Activated naive CD8-positive, alpha-beta T cell treated with anti-CD3 and anti-CD28 coated beads, Interleukin-2, amount 10 ng/mL, durations not matched to agents 7 days and 5 days (primary cell): Measurements from ENCODE around the gene NIPAL3. TPM values are rescaled to one million over a fixed set of nuclear protein-coding genes. Genes with fewer than 3 reads are reported as not detected.
A peak's percentile ranks its signal among the peaks of the same experiment; 100 is the strongest.

ENCODE experiments used
- ATAC-seq: fragments of 150-1000 bp; cut with Tn5 transposase; one replicate; pipeline ENCODE4 v1.10.0; 2021; ENCODE audit warnings: low read depth, moderate library complexity
- POLR2A ChIA-PET: fragments of 350-600 bp; sonication (Branson Sonifier 250); formaldehyde crosslinking; loops from one replicate; lab custom pipeline; 2021; ENCODE audit warnings: antibody characterized with exemption; lab: Charles Lee
- DNase-seq: peaks from one replicate; pipeline ENCODE4 v3.0.0; 2021
- H3K27ac Mint-ChIP-seq: one replicate; pipeline ENCODE4 v1.8.0; 2022; ENCODE audit warnings: mild to moderate bottlenecking, mixed read lengths
- H3K27me3 Mint-ChIP-seq: one replicate; pipeline ENCODE4 v1.8.0; 2022; ENCODE audit warnings: mild to moderate bottlenecking, moderate library complexity, mixed read lengths
- H3K36me3 Mint-ChIP-seq: one replicate; pipeline ENCODE4 v1.8.0; 2021; ENCODE audit warnings: mild to moderate bottlenecking, mixed read lengths
- H3K4me1 Mint-ChIP-seq: one replicate; pipeline ENCODE4 v1.8.0; 2021; ENCODE audit warnings: mixed read lengths
- H3K4me3 Mint-ChIP-seq: one replicate; pipeline ENCODE4 v1.8.0; 2022; ENCODE audit warnings: mild to moderate bottlenecking, moderate library complexity, mixed read lengths
- H3K9me3 Mint-ChIP-seq: one replicate; pipeline ENCODE4 v1.8.0; 2021; ENCODE audit warnings: mixed read lengths
- total RNA-seq, 2 experiments: library from RNA; stranded (reverse); gene quantifications; one replicate each; pipeline ENCODE4 v1.2.3, GENCODE V29; 2021

The NIPAL3 gene
- total RNA-seq, 2 experiments from 2014 or later: 54.1 to 55.1 TPM

GRCh38 chr1:24417681-24418080, 2.1 kb downstream of the NIPAL3 start:
- peaks cover 30% of the 10 kb centered on the region for H3K36me3 Mint-ChIP-seq
- H3K27me3 Mint-ChIP-seq: no peaks in the 10 kb centered on the region
- peak overlapping the region; percentile 76 for H3K27ac Mint-ChIP-seq
- ATAC-seq (no peak), DNase-seq (no peak)
- H3K9me3 Mint-ChIP-seq: no peaks in the 10 kb centered on the region
- POLR2A ChIA-PET: interaction anchor here (0.5 to 9.1 kb wide), 5 partner anchors 8 to 403 kb away, joined by 6 to 203 read pairs (median 9); partner anchors contain the start of gene RCAN3
- peaks cover 35% of the 10 kb centered on the region for H3K4me1 Mint-ChIP-seq
- peak overlapping the region; percentile 88 for H3K4me3 Mint-ChIP-seq

DNA sequence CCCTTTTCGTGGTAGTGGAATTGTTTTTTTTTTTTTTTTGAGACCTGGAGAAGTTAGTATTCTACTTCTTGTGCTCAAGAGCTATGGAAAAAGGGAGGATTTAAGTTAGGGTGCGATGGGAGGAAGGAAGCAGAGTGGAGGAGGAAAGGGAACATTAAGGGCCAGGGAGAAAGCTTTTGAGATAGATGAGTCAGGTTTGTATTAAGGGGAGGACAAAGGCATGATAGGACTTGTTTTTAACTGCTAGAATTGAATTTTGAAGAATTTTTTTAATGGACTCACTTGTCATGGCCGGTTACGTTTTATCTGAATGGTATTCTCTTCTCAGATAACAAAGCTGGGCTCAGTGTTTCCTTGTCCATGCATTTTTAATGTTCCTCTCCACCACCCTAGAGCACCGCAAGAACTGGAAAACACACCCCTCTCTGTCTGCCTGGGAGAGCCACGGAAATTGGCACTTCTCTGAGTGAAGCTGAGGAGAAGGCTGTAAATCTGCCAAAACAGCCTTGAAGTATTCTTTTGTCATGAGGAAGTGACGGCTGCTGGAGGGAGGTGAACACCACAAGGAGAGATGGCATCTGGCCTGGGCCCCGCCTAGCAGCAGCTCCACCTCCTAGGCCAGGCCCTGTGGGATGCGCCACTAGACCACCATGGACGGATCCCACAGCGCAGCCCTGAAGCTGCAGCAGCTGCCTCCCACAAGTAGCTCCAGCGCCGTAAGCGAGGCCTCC, 3.5 kb downstream of the NIPAL3 start:
- no peak for ATAC-seq
- no peaks in the 10 kb centered on the region for H3K27me3 Mint-ChIP-seq
- no peaks in the 10 kb centered on the region for H3K9me3 Mint-ChIP-seq
- no peak for DNase-seq
- H3K4me1 Mint-ChIP-seq: peaks cover 35% of the 10 kb centered on the region
- peaks cover 41% of the 10 kb centered on the region for H3K36me3 Mint-ChIP-seq
- POLR2A ChIA-PET: interaction anchor here (0.7 to 9.1 kb wide), 3 partner anchors 63 to 226 kb away, joined by 5 to 203 read pairs (median 69); partner anchors contain the start of gene RCAN3
- peak overlapping the region; percentile 42 for H3K4me3 Mint-ChIP-seq
- H3K27ac Mint-ChIP-seq: peak overlapping the region; percentile 78

GRCh38 chr1:24420547-24420946, 4.9 kb downstream of the NIPAL3 start:
- Mint-ChIP-seq H3K4me3 (no peak overlapping the region), H3K9me3 (no peaks in the 10 kb centered on the region), H3K36me3 (peaks cover 47% of the 10 kb centered on the region), H3K27me3 (no peaks in the 10 kb centered on the region), H3K27ac (no peak overlapping the region), H3K4me1 (peaks cover 31% of the 10 kb centered on the region)
- no peak for ATAC-seq
- no peak for DNase-seq
- POLR2A ChIA-PET: interaction anchor here (9.1 kb wide), 1 partner anchor 84 kb away, joined by 203 read pairs; the partner anchor contains the start of gene RCAN3

- DNase-seq: no peak
- Mint-ChIP-seq H3K36me3 (peaks cover 52% of the 10 kb centered on the region), H3K4me3 (no peak overlapping the region), H3K9me3 (no peaks in the 10 kb centered on the region), H3K27me3 (no peaks in the 10 kb centered on the region), H3K27ac (no peak overlapping the region), H3K4me1 (peaks cover 30% of the 10 kb centered on the region)
- POLR2A ChIA-PET: no interaction called here
- ATAC-seq: no peak
Observed at GRCh38 chr1:24421502-24421901, 5.9 kb downstream of the NIPAL3 start.

DNA sequence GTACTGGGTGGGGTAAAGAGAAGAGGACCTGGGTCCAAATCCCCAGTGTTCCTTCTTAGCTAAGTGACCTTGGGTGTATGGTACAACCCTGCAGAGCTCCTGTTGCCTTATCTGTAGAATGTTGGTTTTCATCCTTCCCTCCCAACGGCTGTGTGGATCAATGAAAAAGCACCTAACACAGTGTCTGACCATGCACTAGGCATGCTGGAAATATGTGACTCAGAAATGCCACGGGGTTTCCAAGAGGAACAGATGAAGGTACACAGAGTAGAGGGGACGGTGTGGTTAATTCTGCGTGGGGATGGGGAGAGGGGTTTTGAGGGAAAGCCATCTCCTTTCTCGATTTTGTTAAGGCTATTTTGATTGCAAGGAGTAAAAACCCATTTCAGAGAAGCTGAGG, 8.6 kb downstream of the NIPAL3 start:
- H3K4me1 Mint-ChIP-seq: peaks cover 16% of the 10 kb centered on the region
- ATAC-seq (no peak), DNase-seq (no peak)
- H3K4me3 Mint-ChIP-seq: no peak overlapping the region
- no peaks in the 10 kb centered on the region for H3K27me3 Mint-ChIP-seq
- H3K9me3 Mint-ChIP-seq: no peaks in the 10 kb centered on the region
- POLR2A ChIA-PET: interaction anchor here (3.1 kb wide), 1 partner anchor 7 kb away, joined by 9 read pairs; no protein-coding TSS in a partner anchor
- peaks cover 62% of the 10 kb centered on the region for H3K36me3 Mint-ChIP-seq
- H3K27ac Mint-ChIP-seq: no peak overlapping the region

- H3K4me1 Mint-ChIP-seq: peaks cover 14% of the 10 kb centered on the region
- peaks cover 57% of the 10 kb centered on the region for H3K36me3 Mint-ChIP-seq
Observed at GRCh38 chr1:24424990-24425389, 9.4 kb downstream of the NIPAL3 start.

DNA sequence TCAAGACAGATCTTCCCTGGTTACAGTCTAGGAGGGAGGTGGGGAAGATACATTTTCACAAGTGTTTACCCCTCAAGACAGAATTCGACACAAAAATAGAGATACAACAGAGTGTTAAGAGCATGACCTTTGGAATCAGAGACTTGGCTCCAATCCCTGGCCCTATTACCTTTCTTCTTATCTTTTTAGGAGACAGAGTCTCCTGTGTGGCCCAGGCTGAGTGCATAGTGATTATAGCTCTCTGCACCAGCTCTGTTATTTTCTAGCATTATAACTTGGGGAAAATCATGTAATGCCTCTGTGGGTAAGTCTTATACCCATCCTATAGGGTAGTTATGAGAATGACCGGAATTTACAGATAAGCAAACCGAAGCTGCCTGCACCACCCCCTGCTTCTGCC, 9.8 kb downstream of the NIPAL3 start:
- H3K36me3 Mint-ChIP-seq: peaks cover 56% of the 10 kb centered on the region
- H3K27ac Mint-ChIP-seq: no peak overlapping the region
- DNase-seq: no peak
- no peak overlapping the region for H3K4me3 Mint-ChIP-seq
- peaks cover 15% of the 10 kb centered on the region for H3K4me1 Mint-ChIP-seq
- no peaks in the 10 kb centered on the region for H3K27me3 Mint-ChIP-seq
- H3K9me3 Mint-ChIP-seq: no peaks in the 10 kb centered on the region
- POLR2A ChIA-PET: interaction anchor here (3.1 kb wide), 1 partner anchor 8 kb away, joined by 9 read pairs; no protein-coding TSS in a partner anchor
- ATAC-seq: no peak

More at GRCh38 chr1:24424990-24425389, 9.4 kb downstream of the NIPAL3 start:
- Mint-ChIP-seq H3K27me3 (no peaks in the 10 kb centered on the region), H3K4me3 (no peak overlapping the region), H3K27ac (no peak overlapping the region), H3K9me3 (no peaks in the 10 kb centered on the region)
- POLR2A ChIA-PET: interaction anchor here (0.6 to 3.1 kb wide), 2 partner anchors 8 to 57 kb away, joined by 5 to 9 read pairs; no protein-coding TSS in a partner anchor
- ATAC-seq (no peak), DNase-seq (no peak)

DNA sequence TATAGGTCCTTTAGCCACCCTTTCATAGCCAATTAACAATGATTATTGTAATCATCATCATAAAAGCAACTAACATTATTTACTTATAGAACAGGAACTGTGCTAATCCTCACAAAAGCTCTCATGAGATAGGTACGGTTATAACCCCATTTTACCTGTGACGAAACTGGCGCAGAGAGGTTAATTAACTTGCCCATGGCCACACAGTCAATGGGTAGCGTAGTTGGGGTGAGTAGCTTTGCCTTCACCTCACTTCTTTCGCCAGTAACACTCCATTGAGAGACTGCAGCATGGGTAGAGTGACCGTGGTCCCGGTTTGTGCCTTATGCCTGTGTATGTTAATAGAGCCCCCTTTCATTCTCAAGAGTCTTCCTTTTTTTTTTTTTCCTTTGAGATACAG, 10.3 kb downstream of the NIPAL3 start:
- DNase-seq (no peak), ATAC-seq (no peak)
- Mint-ChIP-seq H3K27ac (no peak overlapping the region), H3K9me3 (no peaks in the 10 kb centered on the region), H3K4me1 (peaks cover 17% of the 10 kb centered on the region), H3K4me3 (no peak overlapping the region), H3K36me3 (peaks cover 55% of the 10 kb centered on the region), H3K27me3 (no peaks in the 10 kb centered on the region)
- POLR2A ChIA-PET: interaction anchor here (0.7 to 3.1 kb wide), 2 partner anchors 9 to 35 kb away, joined by 4 to 9 read pairs; no protein-coding TSS in a partner anchor

GRCh38 chr1:24426744-24427544, 11.3 kb downstream of the NIPAL3 start:
- DNase-seq (no peak), ATAC-seq (no peak)
- no peak overlapping the region for H3K27ac Mint-ChIP-seq
- H3K36me3 Mint-ChIP-seq: peaks cover 56% of the 10 kb centered on the region
- peaks cover 25% of the 10 kb centered on the region for H3K4me1 Mint-ChIP-seq
- no peaks in the 10 kb centered on the region for H3K27me3 Mint-ChIP-seq
- POLR2A ChIA-PET: interaction anchor here (0.7 to 3.1 kb wide), 2 partner anchors 10 to 34 kb away, joined by 4 to 9 read pairs; no protein-coding TSS in a partner anchor
- H3K4me3 Mint-ChIP-seq: no peak overlapping the region
- no peaks in the 10 kb centered on the region for H3K9me3 Mint-ChIP-seq

DNA sequence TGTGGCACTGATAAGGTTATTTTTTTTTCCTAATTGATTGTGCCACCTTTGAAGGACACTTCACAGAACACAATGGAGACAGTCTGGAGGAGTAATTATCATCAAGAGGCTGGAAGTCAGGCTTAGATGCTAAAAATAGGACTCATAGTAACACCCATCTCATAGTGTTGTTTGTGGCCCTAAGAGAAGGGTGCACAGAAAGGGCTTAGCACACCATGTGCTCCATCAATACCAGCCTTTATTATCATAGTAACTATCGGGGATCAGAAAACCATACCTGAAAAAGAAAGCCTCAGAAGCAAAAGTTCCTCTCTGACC, 11.9 kb downstream of the NIPAL3 start:
- Mint-ChIP-seq H3K27ac (no peak overlapping the region), H3K36me3 (peaks cover 55% of the 10 kb centered on the region), H3K4me3 (no peak overlapping the region), H3K27me3 (no peaks in the 10 kb centered on the region), H3K9me3 (no peaks in the 10 kb centered on the region), H3K4me1 (peaks cover 22% of the 10 kb centered on the region)
- POLR2A ChIA-PET: interaction anchor here (3.1 kb wide), 1 partner anchor 10 kb away, joined by 9 read pairs; no protein-coding TSS in a partner anchor
- DNase-seq: no peak
- no peak for ATAC-seq

DNA sequence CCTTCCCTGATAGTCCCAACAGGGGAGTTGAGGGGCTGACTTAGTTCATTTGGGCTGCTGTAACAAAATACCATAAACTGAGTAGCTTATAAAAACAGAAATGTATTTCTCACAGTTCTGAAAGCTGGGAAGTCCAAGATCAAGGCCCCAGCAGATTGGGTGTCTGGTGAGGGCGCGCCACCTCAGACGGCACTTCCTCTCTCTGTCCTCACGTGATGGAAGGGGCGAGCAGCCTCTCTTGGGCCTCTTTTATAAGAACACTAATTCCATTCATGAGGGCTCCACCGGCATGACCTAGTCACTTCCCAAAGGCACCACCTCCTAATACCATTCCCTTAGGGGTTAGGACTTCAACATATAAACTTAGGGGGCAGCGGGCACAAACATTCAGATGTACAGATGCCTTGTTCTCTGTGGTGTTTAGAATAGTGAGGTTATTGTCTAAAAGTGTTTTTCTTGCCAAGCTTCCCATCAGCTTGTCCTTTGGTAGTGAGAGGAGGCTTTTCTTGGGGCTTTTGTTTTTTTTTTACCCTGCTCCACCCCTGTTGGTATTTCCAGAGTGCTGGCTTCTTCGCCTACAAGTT, 20.3 kb downstream of the NIPAL3 start:
- Mint-ChIP-seq H3K27me3 (no peaks in the 10 kb centered on the region), H3K27ac (no peak overlapping the region)

DNA sequence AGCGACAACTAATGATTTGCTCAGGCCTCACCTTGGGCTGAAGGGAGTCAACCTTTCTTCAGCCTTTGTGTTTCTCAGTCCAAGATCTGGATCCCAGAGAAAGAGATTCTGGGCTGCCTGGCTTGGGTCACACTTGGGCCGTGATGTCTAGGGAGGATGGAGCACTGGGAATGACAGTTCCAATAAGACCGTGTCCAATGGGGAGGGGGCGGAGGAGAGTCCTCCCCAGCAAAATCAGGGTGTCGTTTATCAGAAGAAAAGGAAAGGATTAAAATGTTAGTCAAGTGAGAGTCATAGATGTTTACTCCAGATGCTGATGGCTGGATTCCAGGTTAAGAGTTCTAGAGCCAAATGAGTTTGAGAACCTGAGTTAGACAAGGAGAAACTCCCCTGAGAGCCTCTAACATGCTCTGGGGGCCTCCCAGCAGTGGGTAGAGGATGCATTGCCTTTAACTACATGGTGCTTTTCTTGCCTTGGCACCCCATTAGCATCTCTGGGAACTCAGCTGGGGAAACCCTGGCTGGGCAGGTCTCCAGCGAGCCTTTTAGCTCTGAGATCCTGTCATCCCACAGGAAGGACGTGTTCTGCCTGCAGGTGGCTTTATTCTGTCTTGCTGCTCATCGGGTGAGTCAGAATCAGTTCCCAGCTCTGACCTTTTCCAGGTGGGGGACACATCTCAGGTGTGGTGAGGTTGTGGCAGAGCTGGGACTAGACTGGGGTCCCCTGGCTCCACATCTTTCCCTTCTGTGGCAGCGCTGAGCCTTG, 22.2 kb downstream of the NIPAL3 start:
- no peak overlapping the region for H3K27ac Mint-ChIP-seq
- ATAC-seq: no peak
- H3K36me3 Mint-ChIP-seq: peaks cover 35% of the 10 kb centered on the region
- POLR2A ChIA-PET: no interaction called here
- peaks cover 10% of the 10 kb centered on the region for H3K4me1 Mint-ChIP-seq
- H3K27me3 Mint-ChIP-seq: no peaks in the 10 kb centered on the region
- H3K4me3 Mint-ChIP-seq: no peak overlapping the region
- H3K9me3 Mint-ChIP-seq: no peaks in the 10 kb centered on the region
- no peak for DNase-seq

More for the DNA sequence above, 20.3 kb downstream of the NIPAL3 start:
- peaks cover 18% of the 10 kb centered on the region for H3K4me1 Mint-ChIP-seq
- ATAC-seq: no peak
- no peak overlapping the region for H3K4me3 Mint-ChIP-seq
- POLR2A ChIA-PET: no interaction called here
- H3K36me3 Mint-ChIP-seq: peaks cover 39% of the 10 kb centered on the region
- H3K9me3 Mint-ChIP-seq: no peaks in the 10 kb centered on the region
- no peak for DNase-seq
